ENCODE data around the gene ZNF778. TPM values are rescaled to one million over a fixed set of nuclear protein-coding genes. Genes with fewer than 3 reads are reported as not detected.
A peak's percentile ranks its signal among the peaks of the same experiment; 100 is the strongest.
"Not testable (repeated sequence)": the region's sequence is repeated elsewhere in the genome, so short reads cannot be mapped to it uniquely, and the experiment has no call there.

ZNF778 gene
- total RNA-seq, 1 experiment from 2014 or later = 8.8 TPM

DNA sequence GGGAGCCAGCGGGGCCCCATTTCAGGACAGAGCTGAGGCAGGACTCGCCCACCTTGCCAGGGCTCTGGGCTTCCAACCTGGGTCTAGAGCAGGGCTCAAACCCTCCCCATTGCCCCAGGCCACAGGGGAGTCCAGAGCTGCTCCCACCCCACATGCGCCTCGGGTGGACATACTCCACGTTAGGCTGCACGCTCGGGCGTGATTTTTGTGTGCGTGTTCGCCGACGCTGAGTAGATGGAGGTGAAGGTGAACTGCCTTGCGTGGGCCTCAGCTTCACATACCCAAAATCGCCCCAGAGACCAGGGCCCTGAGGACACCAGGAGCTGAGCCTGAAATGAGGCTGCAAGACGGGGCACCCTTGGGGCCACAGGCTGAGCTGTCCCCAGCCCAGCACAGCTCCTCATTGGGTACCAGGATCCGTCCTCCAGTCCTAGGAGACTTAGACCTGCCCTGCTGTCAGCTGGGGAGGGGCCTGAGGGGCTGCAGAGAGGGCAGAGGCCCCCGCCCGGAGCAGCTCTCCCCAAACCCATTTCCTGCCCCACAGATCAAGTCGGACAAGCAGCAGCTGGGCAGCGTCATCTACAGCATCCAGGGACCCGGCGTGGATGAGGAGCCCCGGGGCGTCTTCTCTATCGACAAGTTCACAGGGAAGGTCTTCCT is 37.7 kb upstream of the ZNF778 start:
- no peak for DNase-seq (ENCODE audit: low spot score)

DNA sequence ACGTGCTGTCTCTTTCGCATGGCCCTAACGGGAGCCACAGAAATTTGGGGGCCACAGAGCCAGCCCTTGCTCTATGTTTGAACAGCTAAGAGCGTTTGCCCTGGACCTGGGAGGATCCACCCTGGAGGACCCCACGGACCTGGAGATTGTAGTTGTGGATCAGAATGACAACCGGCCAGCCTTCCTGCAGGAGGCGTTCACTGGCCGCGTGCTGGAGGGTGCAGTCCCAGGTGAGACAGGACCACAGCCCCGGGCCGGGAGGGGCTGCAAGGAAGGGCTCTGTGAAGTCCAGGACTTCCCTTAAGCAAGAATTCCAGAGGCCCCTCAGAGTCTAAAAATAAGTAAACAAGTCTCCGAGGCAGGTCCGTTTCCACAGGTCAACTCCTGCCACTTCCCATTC is 34.0 kb upstream of the ZNF778 start:
- no peak for DNase-seq (ENCODE audit: low spot score)

DNA sequence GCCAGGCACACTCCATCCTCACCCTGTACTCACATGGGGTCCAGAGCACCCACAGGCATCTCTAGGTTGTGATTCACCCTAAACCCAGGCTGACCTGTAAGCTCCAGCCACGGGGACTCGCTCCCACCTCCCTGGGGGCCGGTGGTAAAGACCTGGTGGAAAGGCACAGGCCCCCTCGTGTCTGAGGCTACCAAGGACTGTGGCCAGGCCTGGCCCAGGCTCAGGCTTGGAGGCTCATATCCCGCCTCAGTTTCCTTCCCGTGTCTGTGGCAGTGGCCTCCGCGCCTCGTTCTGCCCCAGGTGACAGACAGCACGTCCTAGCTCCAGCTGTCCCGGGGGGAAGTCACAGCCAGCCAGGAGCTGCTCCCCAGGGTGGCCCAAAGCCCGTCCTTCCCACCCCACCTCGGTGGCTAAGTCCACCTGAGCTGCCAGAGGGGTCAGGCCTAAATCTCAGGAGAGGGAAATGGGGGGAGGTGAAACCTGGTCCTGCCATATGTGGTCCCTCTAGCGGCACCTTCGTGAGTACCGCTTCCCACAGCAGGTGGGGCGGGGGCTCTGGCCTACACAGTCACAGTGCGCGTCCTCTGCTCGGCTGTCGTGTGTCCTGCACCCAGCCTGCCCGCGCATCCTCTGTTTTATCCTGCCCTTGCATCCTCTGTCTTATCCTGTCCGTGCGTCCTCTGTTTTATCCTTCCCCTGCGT is 33.4 kb upstream of the ZNF778 start:
- no peak for DNase-seq (ENCODE audit: low spot score)

DNA sequence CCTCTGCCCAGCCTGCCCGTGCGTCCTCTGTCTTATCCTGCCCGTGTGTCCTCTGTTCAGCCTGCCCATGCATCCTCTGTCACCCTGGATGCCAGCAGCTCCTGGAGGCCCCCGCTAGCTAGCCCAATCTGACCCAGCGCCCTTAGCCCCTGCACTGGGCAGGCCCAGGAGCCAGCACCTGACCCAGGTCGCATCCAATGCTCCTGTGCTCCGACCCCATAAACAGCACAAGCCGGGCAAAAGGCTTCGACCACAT is 32.9 kb upstream of the ZNF778 start:
- DNase-seq (ENCODE audit: low spot score) = no peak

DNA sequence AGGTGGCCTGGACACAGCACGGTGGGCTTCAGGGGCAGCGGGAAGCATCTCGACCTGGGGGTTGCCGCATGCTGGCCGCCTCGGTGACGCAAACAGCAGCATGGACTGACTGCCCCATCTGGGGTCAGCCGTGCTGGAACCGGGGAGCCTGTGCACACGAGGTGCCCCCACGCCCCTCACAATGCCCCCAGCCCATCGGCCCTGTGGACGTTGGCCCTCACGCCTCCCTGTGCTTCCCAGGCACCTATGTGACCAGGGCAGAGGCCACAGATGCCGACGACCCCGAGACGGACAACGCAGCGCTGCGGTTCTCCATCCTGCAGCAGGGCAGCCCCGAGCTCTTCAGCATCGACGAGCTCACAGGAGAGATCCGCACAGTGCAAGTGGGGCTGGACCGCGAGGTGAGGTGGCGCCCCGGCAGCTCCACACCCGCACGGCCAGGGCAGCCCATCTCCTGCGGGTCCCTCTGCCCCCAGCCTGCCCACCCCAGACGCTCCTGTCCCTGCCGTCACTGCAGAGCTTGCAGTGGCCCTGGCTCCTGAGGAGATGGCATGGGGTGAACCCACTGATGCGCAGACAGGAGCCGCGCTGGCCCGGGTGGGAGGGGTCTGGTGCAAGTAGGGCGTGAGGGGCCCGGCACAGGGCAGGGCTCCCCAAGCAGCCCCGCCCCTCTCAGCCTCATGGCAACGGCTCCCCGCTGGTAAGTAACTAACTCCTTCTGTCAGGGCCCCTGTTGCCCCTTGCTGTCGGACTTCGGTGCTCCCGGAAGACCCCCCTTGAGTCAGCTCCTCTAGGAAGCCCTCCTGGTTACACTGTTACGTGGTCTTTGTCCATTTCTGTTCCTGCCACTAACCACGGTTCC is 32.3 kb upstream of the ZNF778 start:
- no peak for DNase-seq (ENCODE audit: low spot score)

DNA sequence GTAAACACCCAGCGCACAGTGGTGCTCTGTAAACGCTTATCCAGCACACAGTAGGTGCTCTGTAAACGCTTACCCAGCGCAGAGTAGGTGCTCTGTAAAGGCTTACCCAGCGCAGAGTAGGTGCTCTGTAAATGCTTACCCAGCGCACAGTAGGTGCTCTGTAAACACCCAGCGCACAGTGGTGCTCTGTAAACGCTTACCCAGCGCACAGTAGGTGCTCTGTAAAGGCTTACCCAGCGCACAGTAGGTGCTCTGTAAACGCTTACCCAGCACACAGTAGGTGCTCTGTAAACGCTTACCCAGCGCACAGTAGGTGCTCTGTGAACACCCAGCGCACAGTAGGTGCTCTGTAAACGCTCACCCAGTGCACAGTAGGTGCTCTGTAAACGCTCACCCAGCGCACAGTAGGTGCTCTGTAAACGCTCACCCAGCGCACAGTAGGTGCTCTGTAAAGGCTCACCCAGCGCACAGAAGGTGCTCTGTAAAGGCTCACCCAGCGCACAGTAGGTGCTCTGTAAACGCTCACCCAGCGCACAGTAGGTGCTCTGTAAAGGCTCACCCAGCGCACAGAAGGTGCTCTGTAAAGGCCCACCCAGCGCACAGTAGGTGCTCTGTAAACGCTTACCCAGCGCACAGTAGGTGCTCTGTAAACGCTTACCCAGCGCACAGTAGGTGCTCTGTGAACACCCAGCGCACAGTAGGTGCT is 31.5 kb upstream of the ZNF778 start:
- DNase-seq (ENCODE audit: low spot score) = not testable (repeated sequence)

DNA sequence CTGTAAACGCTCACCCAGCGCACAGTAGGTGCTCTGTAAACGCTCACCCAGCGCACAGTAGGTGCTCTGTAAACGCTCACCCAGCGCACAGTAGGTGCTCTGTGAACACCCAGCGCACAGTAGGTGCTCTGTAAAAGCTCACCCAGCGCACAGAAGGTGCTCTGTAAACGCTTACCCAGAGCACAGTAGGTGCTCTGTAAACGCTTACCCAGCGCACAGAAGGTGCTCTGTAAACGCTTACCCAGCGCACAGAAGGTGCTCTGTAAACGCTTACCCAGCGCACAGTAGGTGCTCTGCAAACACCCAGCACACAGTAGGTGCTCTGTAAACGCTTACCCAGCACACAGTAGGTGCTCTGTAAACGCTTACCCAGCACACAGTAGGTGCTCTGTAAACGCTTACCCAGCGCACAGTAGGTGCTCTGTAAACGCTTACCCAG is 30.9 kb upstream of the ZNF778 start:
- DNase-seq (ENCODE audit: low spot score) = not testable (repeated sequence)

DNA sequence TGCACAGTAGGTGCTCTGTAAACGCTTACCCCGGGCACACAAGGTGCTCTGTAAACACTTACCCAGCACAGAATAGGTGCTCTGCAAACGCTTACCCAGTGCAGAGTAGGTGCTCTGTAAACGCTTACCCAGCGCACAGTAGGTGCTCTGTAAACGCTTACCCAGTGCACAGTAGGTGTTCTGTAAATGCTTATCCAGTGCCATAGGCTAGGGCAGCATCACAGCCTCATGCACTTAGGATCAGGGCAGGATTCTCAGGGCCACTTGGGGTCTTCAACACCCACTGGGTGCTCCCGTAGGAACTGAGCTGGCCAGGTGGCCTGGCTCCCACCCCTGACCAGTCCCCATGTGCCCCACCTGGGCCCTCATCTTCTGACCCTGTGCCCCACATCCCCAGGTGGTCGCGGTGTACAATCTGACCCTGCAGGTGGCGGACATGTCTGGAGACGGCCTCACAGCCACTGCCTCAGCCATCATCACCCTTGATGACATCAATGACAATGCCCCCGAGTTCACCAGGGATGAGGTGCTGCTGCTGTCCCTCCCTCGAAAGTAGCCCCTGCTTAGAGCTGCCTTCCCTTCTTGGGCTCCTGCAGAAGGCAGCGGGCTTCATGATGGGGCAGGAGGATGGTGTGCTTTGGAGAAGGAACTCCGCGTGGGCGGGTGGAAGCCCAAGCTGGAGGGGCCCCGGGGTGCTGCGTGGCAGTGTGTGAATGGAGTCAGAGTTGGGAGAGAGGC is 30.3 kb upstream of the ZNF778 start:
- DNase-seq (ENCODE audit: low spot score) = no peak

DNA sequence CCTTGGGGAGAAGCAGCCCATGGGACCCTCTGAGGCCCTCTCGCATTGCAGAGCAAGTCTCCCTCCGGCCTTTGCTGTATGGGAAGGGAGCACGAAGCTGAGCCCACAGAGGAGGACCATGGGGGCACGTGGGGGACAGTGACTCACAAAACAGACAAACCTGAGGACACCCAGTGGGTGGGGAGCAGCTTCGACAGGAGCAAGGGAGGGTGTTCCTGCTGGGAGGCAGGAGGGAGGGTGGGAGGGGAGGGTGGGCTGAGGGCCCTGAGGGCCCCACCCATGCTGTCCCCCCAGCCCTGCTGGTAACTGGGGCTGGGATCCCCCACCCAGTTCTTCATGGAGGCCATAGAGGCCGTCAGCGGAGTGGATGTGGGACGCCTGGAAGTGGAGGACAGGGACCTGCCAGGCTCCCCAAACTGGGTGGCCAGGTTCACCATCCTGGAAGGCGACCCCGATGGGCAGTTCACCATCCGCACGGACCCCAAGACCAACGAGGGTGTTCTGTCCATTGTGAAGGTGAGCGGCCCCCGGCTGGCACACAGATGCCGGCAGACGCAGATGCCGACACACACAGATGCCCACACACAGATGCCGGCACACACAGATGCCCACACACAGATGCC is 29.6 kb upstream of the ZNF778 start:
- peak; percentile 16 for DNase-seq (ENCODE audit: low spot score)

DNA sequence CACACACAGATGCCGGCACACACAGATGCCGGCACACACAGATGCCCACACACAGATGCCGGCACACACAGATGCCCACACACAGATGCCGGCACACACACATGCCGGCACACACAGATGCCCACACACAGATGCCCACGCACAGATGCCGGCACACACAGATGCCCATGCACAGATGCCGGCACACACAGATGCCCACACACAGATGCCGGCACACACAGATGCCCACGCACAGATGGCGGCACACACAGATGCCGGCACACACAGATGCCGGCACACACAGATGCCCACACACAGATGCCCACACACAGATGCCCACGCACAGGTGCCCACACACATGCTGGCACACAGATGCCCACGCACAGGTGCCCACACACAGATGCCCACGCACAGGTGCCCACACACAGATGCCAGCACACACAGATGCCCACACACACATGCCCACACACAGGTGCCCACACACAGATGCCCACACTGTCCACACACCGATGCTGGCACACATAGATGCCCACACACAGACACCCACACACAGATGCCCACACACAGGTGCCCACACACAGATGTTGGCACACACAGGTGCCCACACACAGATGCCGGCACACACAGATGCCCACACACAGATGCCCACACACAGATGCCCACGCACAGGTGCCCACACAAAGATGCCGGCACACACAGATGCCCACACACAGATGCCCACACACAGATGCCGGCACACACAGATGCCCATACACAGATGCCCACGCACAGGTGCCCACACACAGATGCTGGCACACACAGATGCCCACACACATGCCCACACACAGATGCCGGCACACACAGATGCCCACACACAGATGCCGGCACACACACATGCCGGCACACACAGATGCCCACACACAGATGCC is 28.8 kb upstream of the ZNF778 start:
- DNase-seq (ENCODE audit: low spot score) = not testable (repeated sequence)

DNA sequence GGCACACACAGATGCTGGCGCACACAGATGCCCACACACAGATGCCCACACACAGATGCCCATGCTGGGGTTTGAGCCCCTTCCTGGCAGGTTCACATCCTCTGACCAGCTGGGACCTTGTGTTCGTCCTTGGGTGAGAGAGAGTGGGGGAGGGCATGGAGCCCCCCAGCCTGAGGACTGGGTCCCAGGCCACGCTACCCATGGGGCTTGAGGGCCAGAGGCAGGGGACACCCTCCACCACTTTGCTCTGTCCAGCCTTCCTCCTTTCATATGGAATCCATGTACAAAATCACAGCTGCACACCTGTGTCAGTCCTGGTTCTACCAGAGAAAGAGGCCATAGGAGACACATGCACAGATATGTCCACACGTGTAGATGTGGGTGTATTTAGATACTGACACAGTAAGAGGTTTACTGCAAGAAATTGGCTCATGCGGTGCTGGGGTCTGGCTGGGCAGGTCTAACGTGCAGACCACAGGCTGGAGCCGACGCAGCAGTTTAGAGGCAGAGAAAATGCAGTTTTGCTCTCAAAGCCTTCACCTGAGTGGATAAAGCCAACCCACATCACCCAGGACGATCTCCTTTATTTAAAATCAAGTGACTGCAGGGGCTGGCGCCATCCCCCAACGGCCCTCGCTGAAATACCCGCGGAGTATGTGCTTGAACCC is 28.0 kb upstream of the ZNF778 start:
- DNase-seq (ENCODE audit: low spot score) = no peak

DNA sequence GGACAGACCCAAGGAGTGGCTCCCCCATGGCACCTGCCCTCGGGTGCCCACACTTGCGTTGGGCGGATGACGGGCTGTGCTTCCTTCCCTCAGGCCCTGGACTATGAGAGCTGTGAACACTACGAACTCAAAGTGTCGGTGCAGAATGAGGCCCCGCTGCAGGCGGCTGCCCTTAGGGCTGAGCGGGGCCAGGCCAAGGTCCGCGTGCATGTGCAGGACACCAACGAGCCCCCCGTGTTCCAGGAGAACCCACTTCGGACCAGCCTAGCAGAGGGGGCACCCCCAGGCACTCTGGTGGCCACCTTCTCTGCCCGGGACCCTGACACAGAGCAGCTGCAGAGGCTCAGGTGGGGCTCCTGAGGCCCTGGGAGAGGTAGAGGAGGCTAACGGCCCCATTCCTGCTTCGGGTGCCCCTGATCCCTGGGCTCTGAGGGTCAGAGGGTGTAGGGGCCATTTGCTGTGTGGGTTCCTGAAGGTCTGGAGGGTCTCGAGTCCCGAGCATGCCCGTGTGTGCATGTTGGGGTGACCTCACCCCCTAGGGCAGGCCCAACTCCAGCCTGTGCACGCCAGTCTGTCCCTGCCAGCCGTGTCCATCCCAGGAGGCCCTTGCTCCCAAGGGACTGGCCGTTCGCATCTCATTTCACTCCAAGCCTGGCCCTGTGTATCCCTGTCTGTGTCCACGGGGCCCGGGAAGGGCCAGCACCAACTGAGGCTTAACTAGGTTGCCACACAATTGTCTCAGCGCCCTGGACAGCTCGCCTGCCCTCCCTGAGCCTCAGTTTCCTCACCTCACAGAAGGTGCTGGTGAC is 27.1 kb upstream of the ZNF778 start:
- DNase-seq (ENCODE audit: low spot score) = no peak

DNA sequence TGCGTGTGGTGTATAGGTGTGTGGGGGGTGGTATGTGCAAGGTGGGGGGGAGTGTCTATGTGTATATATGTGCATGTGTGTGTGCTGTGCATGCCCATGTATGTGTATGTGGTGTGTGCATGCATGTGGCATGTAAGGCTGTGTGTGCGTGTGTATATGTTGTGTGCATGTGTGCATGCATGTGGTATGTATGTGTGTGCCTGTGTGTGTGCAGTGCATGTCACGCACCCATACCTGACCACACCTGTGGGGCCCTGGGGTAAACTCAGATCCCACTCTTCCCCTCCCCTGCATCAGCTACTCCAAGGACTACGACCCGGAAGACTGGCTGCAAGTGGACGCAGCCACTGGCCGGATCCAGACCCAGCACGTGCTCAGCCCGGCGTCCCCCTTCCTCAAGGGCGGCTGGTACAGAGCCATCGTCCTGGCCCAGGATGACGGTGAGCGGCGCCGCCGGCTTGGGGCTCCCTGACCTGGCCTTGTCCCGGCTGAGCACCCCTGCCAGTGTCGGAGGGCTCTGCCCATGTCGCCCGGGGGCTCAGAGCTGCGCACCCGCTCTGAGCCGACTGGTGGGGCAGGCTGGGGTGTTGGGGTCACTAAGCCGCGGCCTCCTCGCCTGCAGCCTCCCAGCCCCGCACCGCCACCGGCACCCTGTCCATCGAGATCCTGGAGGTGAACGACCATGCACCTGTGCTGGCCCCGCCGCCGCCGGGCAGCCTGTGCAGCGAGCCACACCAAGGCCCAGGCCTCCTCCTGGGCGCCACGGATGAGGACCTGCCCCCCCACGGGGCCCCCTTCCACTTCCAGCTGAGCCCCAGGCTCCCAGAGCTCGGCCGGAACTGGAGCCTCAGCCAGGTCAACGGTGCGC is 26.2 kb upstream of the ZNF778 start:
- DNase-seq (ENCODE audit: low spot score) = no peak

DNA sequence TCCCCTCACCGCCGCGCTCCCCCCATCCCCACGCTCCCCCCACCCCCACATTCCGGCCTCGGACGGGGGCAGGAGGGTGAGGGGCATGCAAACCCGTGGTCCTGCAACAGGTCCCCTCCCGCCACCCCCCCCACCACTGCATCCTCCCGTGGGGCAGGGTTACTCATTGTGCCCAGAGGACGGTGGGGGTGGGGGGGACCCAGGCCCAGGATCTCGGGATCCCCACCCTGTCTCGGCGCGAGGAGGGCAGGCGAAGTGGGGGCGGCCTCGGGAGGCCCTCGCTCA is 25.7 kb upstream of the ZNF778 start:
- no peak for DNase-seq (ENCODE audit: low spot score)

DNA sequence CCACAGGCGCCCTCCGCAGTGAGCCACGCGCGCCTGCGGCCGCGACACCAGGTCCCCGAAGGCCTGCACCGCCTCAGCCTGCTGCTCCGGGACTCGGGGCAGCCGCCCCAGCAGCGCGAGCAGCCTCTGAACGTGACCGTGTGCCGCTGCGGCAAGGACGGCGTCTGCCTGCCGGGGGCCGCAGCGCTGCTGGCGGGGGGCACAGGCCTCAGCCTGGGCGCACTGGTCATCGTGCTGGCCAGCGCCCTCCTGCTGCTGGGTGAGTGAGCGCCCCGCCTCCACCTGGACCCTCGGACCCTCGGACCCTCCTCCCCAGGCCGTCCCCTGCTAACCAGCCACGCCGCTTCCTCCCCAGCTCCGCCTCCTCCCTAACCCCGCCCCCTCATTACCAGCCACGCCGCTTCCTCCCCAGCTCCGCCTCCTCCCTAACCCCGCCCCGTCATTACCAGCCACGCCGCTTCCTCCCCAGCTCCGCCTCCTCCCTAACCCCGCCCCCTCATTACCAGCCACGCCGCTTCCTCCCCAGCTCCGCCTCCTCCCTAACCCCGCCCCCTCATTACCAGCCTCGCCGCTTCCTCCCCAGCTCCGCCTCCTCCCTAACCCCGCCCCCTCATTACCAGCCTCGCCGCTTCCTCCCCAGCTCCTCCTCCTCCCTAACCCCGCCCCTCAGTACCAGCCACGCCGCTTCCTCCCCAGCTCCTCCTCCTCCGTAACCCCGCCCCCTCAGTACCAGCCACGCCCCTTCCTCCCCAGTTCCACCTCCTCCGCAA is 25.1 kb upstream of the ZNF778 start:
- DNase-seq (ENCODE audit: low spot score) = peak; percentile 62

DNA sequence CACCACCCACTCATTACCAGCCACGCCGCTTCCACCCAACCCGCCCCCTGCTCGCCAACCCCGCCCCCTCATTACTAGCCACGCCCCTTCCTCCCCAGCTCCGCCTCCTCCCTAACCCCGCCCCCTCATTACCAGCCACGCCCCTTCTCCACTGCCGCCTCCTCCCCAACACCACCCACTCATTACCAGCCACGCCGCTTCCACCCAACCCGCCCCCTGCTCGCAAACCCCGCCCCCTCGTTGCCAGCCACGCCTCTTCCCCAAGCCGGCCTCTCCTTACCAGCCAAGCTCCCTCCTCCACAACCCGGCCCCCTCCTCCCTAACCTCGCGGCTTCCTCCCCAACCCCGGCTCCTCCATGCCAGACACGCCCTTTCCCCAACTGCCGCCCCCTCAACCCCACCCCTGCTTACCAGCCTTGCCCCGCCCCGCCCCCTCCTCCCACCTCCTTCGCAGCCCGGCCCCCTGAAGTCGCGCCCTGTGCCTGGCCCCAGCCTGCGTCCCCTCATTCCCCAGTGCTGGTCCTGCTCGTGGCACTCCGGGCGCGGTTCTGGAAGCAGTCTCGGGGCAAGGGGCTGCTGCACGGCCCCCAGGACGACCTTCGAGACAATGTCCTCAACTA is 24.4 kb upstream of the ZNF778 start:
- peak; percentile 39 for DNase-seq (ENCODE audit: low spot score)
